Stimulated activated CD8-positive, alpha-beta memory T cell treated with anti-CD3 and anti-CD28 coated beads, Interleukin-12 subunit alpha, Interleukin-12 subunit beta, amount 100 ng/mL, for 24 hours (primary cell): ENCODE results near the gene SYT8.
"Not testable (repeated sequence)": the region's sequence is repeated elsewhere in the genome, so short reads cannot be mapped to it uniquely, and the experiment has no call there.

ENCODE experiments used
- DNase-seq: peaks from one replicate; pipeline ENCODE4 v3.0.0-alpha.2; 2020; ENCODE audit errors: extremely low read depth

SYT8 gene, protein sequence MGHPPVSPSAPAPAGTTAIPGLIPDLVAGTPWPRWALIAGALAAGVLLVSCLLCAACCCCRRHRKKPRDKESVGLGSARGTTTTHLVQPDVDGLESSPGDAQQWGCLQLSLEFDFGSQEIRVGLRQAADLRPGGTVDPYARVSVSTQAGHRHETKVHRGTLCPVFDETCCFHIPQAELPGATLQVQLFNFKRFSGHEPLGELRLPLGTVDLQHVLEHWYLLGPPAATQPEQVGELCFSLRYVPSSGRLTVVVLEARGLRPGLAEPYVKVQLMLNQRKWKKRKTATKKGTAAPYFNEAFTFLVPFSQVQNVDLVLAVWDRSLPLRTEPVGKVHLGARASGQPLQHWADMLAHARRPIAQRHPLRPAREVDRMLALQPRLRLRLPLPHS

GRCh38 chr11:1834779-1835670, at the start of gene SYT8:
Gene SYT8 (plus strand): TSS chr11:1834990. CDS start chr11:1835106, 116 bp downstream.
- no peak for DNase-seq

DNA sequence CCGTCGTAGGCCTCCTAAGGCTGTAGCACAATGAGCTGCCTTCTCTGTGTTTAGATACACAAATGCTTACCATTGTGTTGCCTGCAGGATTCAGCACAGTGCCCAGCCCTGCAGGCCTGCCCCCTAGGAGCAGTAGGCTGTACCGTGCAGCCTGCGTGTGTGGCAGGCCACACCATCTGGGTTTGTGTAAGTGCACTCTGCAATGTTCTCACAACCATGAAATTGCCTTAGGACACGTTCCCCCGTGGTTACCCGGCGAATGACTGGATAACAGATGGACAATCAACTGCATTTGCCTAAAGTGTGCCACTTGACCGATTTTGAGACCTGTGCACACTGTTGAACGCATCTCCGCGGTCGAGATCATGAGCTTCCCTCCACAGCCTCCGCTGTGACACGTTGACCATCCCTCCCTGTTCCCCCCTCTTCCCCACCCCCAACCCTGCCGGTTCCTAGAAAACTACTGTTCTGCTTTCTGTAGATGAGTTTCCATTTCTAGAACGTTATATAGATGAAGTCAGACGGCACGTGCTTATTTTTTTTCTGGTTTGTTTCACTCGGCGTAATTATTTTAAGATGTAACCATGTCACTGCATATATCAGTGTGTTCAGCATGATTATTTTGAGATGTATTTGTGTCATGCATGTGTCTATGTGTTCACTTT, 48.9 kb upstream of the SYT8 start:
- no peak for DNase-seq

- DNase-seq = no peak
Measured at GRCh38 chr11:1786466-1786865, 48.3 kb upstream of the SYT8 start.

- DNase-seq = no peak
Measured at GRCh38 chr11:1791912-1792311, 42.9 kb upstream of the SYT8 start.

DNA sequence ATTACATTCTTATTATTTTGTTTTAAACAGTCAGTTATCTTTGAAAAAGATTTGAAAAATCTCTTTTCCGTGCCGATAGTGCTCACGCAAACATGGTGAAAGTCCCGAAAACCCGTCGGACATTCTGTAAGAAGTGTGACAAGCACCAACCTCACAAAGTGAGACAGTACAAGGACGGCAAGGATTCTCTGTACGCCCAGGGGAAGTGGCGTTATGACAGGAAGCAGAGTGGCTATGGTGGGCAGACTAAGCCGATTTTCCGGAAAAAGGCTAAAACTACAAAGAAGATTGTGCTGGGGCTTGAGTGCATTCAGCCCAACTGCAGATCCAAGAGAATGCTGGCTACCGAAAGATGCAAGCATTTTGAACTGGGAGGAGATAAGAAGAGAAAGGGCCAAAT, 42.3 kb upstream of the SYT8 start:
- DNase-seq = no peak

DNA sequence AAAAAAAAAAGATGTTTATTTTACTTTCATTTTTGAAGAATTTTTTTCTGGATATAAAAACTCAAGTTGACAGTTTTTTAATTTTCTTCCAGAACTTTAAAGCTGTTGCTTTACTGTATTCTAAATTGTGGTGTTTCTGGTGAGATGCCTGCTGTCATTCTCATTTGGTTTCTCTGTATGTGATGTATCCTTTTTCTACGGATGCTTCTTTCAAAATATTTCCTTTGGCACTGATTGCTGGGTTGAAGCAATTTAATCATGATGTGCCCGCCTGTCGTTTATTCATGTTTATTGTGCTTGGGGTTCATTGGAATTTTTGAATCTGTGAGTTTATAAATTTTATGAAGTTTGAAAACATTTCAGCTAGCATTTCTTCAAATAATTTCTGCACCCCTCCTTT, 41.7 kb upstream of the SYT8 start:
- no peak for DNase-seq

DNA sequence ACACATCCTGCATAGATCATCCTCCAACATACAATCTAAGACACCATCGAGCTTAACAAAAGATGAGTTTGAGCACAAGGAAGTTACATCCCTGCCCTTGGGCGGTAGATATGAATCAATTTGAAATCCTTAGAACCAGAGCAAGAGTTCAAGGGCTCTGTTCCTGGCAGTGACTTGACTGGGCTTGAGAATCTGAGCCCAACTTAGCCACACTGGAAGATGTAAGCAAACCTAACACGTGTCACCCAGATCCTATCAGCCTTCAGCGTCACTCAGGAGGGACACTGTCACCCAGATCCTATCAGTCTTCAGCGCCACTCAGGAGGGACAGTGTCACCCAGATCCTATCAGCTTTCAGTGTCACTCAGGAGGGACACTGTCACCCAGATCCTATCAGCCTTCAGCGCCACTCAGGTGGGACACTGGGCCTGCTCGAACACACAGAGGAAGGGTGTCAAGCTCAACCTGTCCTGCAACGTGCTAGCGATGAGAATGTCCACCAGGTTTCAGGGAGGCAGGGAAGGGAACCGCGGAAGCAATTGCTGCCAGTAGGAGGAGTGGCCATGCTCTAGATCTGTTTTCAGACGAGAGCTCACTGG, 38.3 kb upstream of the SYT8 start:
- DNase-seq = no peak

DNA sequence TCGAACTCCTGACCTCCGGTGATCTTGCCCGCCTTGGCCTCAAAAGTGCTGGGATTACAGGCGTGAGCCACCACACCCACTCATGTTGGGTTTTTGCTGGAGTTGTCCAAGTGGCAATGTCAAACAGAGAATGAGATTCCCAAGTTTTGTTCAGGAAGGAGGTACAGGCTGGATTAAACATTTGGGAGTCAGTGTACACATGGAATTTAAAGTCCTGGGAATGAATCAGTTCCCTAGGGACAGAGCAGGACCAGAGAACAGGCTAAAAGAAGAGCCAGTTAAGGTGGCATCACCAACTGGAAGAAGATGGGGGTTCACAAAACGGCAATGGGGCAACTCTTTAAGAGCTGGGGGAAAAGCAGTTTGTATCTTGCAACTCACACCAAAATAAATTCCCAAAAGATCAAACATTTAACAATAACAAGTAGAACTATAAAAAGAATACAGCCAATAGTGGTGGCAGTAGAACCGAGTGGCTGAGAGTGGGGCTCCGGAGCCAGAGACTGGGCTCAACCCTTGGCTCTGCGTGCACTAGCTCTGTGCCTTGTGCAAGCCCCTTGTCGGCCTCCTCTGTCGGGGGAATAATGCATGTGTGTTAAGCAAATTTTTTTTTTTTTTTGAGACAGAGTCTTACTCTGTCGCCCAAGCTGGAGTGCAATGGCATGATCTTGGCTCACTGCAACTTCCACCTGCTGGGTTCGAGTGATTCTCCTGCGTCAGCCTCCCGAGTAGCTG, 37.2 kb upstream of the SYT8 start:
- DNase-seq = no peak

- no peak for DNase-seq
Measured at GRCh38 chr11:1803246-1803645, 31.5 kb upstream of the SYT8 start.

- not testable (repeated sequence) for DNase-seq
Measured at GRCh38 chr11:1803835-1804519, 30.8 kb upstream of the SYT8 start.

DNA sequence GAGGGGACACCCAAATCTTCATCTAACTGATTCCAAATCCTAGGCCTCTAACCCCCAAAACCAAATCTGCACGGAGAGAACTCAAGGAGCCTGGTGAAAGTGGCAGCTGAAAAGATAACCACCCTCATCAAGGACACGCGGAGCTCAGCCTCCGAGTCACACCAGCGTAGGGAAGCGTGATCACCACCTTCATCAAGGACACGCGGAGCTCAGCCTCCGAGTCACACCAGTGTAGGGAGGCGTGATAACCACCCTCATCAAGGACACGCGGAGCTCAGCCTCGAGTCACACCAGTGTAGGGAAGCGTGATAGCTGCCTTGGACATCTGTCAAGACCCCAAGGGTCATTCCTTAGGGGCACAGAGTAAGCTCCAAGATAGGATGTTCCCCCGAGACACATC, 29.3 kb upstream of the SYT8 start:
- DNase-seq = no peak

- DNase-seq = no peak
Measured at GRCh38 chr11:1807264-1807995, 27.4 kb upstream of the SYT8 start.

- no peak for DNase-seq
Measured at GRCh38 chr11:1810761-1811160, 24.0 kb upstream of the SYT8 start.

DNA sequence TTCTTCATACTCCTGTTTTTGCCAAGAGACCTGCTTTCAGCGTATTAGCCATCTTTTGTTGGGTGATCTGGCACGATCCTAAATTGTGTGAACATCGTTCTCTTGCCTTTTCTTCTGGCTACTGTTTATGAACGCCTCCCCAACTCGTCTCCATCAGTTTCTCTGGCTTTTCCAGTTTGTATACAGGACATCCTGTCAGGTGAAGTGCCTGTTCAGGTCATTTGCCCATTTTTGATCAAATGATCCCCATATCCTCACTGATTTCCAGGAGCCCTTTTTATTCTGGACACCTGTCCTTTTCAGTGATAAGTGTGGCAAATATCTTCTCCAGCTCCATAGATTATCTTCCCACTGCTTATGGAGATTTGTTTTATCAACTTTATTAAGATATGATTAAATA, 22.5 kb upstream of the SYT8 start:
- no peak for DNase-seq

DNA sequence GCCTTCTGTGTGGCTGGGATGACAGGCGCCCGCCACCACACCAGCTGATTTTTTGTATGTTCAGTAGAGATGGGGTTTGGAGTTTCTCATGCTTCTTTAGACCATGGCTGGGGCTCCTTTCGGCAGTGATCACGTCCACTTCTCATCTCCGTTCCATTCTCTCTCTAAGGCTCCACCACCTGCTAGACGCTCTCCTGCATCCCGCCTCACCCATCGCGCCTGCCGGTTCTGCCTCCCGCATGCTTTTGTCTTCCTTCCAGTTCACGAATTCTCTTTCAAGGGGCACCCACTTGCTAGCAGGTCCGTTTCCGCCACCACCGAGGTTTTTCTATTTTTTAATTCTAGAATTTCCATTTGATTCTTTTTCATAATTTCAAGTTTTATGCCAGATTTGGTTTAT, 22.0 kb upstream of the SYT8 start:
- no peak for DNase-seq

DNA sequence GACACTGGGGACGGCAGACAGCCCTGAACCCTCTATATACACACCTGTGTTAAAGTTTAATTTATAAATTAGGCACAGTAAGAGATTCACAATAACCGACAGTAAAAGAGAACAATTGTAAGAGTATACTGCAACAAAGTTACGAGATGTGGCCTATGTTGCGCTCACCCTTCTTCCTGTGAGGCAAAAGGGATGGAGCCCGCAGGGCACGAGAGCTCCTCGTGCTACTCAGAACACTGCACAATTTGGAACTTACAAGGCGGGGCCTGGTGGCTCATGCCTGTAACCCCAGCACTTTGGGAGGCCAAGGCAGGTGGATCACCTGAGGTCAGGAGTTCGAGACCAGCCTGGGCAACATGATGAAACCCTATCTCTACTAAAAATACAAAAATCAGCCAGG, 21.4 kb upstream of the SYT8 start:
- DNase-seq = not testable (repeated sequence)

DNA sequence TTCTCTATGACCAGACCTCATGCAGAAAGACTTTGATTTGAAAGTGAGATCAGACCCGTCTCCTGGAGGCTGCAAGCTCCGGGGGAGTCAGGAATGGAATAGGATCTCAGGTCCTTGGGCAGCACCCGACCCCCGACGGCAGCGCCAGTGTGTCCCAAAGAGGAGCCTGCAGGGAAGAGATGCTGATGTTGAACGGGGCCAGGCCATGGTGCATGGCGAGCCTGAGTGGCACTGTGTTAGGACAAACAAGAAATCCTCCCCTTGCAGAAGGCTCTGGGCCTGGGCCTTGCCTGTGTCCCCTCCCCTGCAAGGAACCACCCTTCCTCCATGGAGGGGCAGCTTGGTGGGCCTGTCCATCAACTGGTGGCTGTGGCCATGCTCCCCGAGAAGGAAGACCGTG, 20.1 kb upstream of the SYT8 start:
- DNase-seq = no peak

DNA sequence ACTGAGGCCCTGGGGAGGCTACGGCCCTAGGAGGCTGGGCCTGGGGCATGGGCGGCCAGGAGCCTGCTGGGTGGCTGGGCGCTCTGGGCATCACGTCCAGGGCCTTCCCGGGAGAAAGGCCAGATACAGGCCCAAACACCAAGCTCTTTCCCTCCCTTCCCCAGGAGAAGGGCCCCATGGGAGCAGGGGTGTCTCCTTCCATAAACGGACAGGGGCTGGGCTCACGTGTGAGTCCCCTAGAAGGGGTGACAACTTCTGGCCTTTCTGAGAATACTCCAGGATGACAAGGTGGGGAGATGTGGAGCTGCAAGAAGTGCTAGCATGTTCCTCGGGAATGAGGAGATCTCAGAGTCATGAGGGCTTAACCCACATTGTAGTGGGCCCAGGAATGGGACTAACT, 19.5 kb upstream of the SYT8 start:
- DNase-seq = no peak

DNA sequence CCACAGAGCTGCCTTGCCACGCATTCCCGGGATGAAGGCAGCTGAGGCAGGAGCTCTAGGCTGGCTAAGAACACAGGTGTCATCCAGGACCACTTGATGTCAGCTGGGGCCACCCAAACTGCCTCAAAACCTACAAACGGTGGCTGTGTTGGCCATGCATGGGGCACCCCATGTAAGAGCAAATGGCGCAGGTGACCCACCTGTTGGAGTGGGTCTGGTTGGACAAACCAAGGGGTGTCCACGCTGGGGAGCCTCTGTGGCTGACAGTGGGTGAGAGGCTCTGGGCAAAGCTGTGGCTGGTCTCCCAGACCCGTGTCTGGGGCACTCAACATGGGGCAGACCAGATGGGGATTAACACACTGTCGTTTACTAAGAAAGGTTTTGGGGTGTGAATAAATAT, 19.0 kb upstream of the SYT8 start:
- no peak for DNase-seq

DNA sequence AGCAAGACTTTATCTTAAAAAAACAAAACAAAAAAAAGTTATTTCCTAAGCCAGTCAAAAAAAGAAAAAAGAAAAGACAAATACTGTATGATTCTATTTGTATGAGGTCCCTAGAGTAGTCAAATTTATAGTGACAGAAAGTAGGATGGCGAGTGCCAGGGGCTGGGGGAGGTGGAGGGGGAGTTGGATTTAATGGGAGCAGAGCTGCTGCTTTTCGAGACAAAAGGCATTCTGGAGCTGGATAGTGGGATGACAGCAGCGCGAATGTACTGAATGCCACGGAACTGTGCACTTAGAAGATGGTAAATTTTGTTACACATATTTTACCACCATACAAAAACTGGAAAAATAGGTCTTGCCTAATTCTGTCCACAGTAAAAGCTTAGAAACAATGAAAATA, 17.8 kb upstream of the SYT8 start:
- no peak for DNase-seq
